NCI-H526 treated with DMSO at 0.1 percent for 48 hours (cell line): ENCODE data around the gene GALNS.

Source experiments
- DNase-seq: peaks from one replicate; lab custom pipeline; 2025; lab: John Stamatoyannopoulos, UW

The GALNS gene

GRCh38 chr16:88817785-88818574, 38.8 kb downstream of the GALNS start:
- DNase-seq = no peak

DNA sequence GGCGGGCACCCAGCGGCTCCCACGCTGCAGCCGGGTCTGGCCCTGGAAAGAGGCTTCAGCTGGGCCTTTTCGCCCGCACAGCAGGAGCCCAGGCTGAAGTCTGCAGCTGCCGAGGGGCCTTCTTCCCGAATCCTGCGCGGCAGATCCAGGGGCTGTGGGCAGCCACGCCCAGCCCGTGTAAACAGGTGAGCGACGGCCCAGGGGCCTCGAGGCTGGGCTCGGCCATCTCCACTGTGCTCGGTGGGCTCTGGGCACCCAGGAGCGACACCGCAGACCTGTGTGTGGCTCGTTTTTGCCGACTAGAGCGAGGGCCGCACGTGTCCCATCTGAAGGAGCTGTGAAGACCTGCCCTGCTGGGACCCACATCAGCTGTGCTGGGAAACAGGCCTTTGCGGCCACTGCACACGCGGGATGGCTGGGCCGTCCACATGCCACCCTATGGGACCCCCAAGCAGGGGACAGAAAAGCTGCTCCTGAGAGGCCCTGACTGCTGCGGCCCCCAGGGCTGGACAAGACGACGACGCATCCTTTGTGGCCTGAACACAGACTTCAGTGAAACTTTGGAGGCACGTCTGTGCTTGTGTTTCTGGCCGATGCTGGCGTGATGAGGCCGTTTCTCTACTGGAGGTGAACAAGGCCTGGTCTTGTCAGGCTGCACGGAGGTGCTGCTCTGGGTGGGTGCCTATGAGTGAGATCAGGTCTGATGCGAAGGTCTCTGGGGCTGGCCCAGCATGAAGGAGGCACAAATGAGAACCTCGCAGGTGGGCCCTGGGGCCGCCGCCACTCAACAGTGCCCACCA, 39.8 kb downstream of the GALNS start:
- DNase-seq = no peak

- DNase-seq = peak; percentile 15
Observed at GRCh38 chr16:88815901-88816589, 40.7 kb downstream of the GALNS start.

- no peak for DNase-seq
Observed at GRCh38 chr16:88815227-88815626, 41.5 kb downstream of the GALNS start.

- DNase-seq = no peak
Observed at GRCh38 chr16:88814144-88814502, 42.6 kb downstream of the GALNS start.

- no peak for DNase-seq
Observed at GRCh38 chr16:88813269-88814143, 43.2 kb downstream of the GALNS start.

- DNase-seq = no peak
Observed at GRCh38 chr16:88812513-88813268, 44.1 kb downstream of the GALNS start.

DNA sequence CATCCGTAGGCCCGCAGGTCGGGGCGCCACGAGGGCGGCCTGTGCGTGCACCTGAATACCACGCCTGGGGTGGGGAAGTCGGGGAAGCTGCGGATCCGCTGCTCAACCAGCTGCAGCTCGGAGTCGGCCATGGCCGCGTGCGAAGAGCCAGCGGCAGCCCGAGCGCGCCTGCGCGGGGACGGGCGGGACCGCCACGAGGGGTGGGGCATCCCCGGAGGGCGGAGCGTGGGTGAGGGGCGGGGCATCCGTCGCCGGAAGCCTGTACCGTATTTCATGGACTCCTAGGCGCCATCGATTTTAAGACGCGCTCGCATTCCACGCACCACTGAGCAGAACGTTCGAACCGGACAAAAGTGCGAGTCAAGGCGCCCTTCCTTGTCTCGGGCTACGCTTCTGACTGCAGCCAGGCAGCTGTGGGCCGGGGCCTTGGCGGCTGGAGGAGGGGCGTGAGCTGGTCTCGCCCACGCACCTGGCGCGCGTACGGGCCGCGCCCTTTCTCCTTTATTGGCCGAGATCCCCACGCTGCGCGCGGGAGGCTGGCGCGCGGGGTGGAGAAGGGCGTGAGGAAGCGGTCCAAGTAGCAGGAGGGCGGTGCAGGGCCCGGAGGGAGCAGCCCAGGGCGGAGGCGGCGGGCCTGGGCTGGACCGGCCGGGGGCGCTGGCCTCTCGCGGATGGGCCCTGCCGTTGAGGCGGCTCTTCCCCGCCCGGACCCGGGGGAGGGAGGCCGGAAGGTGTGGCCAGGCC, 44.8 kb downstream of the GALNS start, which contains the start of gene APRT:
TSS of gene APRT (minus strand) at position 160 of the 744 bp plus-strand sequence. CDS start at position 131, 29 bp downstream.
- peak; percentile 76 for DNase-seq

- DNase-seq = peak; percentile 32
Observed at GRCh38 chr16:88810912-88811768, 45.6 kb downstream of the GALNS start.

GRCh38 chr16:88810166-88810911, 46.4 kb downstream of the GALNS start:
- DNase-seq = no peak

GRCh38 chr16:88809676-88810165, 47.0 kb downstream of the GALNS start:
- DNase-seq = no peak

- no peak for DNase-seq
Observed at GRCh38 chr16:88809068-88809675, 47.6 kb downstream of the GALNS start.

DNA sequence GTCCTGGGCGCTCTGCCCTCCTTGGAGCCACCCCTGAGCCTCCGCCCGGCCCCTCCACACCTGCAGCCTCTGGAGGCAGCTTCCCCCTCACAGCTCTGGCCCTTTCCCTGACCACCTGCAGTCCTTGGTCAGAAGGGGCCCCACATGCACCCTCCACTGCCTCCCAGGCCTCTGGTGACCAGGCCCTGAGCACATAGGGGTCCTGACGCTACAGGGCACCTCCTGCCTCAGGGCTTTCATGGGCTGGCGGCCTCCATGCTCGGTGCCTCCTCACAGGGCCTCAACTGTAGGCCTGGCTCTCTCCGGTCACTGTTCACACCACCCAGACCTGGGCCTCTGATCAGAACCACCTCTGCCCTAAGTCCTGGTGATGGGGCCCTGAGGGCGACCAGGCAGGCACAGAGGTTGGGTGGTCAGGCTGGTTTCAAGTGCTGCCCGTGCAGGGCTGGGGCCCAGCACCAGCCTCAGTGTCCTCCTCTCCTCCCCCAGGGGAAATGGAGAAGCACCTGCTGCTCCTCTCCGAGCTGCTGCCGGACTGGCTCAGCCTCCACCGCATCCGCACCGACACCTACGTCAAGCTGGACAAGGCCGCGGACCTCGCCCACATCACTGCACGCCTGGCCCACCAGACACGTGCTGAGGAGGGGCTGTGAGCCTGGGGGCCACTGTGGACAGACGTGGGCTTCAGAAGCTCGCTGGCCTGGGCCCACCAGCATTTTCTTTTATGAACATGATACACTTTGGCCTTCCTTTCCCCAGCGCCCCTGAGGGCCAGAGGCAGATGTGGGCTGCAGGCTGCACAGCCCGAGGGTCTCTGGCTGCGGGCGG, 48.9 kb downstream of the GALNS start:
- no peak for DNase-seq

GRCh38 chr16:88807142-88807625, 49.6 kb downstream of the GALNS start:
- no peak for DNase-seq

- DNase-seq = no peak
Observed at GRCh38 chr16:88806491-88807111, 50.1 kb downstream of the GALNS start.

DNA sequence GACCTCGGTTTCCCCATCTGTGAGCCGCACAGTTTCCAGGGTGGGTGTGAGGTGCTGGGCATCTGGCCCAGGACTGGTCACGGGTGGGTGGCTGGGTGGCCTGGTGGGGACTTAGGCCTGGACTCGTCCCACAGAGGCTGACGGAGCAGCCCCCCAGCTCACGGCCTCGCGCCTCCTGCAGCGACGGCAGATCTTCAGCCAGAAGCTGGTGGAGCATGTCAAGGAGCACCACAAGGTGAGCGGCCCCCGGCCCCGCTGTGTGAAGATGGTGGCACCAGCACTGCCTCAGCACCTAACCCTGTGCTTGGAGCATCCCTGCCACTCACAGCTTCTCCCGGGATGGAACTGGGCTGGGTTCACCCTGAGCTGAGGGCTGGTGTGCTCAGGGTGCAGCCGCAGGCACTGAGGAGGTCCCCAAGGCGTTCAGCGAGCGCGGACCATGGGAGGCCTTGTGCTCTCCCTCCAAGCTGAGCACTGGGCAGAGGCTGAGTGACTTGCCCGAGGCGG, 50.8 kb downstream of the GALNS start:
- no peak for DNase-seq
